ENCODE measurements around the gene PTPRD.

PTPRD gene

DNA sequence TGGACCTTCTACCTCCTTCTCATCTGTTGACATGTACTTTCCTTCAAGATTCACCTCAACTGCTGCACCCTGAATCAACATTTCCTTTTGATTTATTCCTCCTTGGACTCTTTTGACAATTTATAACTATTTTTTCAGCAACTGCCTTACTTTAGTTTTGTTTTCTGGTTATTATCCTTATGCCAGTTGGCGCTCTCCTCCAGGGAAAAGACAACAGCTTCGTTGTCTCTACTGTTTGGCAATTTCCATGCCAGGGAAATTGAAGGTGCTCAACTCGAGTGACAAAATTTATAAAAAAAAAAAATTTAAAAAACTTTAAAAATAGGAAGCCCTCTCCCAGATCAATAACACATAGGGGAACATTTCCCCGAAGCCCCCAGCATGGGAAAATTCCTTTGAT, 2264.0 kb downstream of the PTPRD start:
- Mint-ChIP-seq H3K27me3 (peaks cover 14% of the 10 kb centered on the region), H3K36me3 (no peaks in the 10 kb centered on the region), H3K4me1 (no peaks in the 10 kb centered on the region), H3K4me3 (no peak overlapping the region), H3K27ac (no peak overlapping the region), H3K9me3 (no peaks in the 10 kb centered on the region)
- no peak for ATAC-seq

GRCh38 chr9:8346296-8346695, 2266.5 kb downstream of the PTPRD start:
- no peak for ATAC-seq
- Mint-ChIP-seq H3K4me3 (no peak overlapping the region), H3K27ac (no peak overlapping the region), H3K4me1 (no peaks in the 10 kb centered on the region), H3K27me3 (peaks cover 14% of the 10 kb centered on the region), H3K9me3 (no peaks in the 10 kb centered on the region), H3K36me3 (no peaks in the 10 kb centered on the region)

DNA sequence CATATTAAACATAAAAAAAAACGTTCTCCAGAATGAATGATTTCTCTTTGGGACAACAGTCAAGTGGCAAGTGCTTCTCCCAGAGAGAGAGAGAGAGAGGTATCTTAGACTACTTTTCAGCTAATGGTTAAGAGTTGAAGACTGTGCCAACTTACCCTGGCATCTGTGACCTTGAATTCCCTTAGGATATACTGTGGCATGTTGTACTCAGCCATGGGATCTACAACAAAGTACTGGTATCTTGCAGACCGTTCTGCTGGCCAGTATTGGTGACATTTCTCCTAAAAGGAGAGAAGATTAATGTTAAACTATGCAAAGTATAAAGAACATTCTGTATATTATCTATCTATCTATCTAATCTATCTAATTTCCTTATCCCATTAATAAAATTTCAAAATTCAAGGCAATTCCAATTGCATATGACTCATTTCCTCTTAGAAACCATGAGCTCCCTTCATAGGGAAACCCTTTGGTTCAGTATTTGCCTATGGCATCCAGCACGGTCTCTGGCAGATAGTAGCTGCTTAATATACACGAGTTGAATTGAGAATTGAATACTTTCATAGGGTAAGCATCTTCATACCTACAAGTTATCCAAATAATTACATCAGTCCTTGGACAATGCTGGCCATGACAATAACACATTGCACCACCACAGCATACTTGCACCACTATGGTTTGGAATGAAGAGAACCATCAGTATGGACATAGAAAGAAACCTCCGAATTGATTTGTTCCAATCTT, 2273.9 kb downstream of the PTPRD start:
- H3K36me3 Mint-ChIP-seq: no peaks in the 10 kb centered on the region
- H3K9me3 Mint-ChIP-seq: no peaks in the 10 kb centered on the region
- no peak for ATAC-seq
- no peaks in the 10 kb centered on the region for H3K27me3 Mint-ChIP-seq
- H3K4me3 Mint-ChIP-seq: no peak overlapping the region
- H3K4me1 Mint-ChIP-seq: no peaks in the 10 kb centered on the region
- no peak overlapping the region for H3K27ac Mint-ChIP-seq

- Mint-ChIP-seq H3K27me3 (no peaks in the 10 kb centered on the region), H3K36me3 (no peaks in the 10 kb centered on the region), H3K4me1 (no peaks in the 10 kb centered on the region), H3K27ac (no peak overlapping the region), H3K4me3 (no peak overlapping the region), H3K9me3 (no peaks in the 10 kb centered on the region)
- no peak for ATAC-seq
Measured at GRCh38 chr9:8337834-8338766, 2274.7 kb downstream of the PTPRD start.

GRCh38 chr9:8332871-8333270, 2279.9 kb downstream of the PTPRD start:
- no peaks in the 10 kb centered on the region for H3K4me1 Mint-ChIP-seq
- H3K9me3 Mint-ChIP-seq: no peaks in the 10 kb centered on the region
- no peaks in the 10 kb centered on the region for H3K27me3 Mint-ChIP-seq
- H3K4me3 Mint-ChIP-seq: no peak overlapping the region
- no peak for ATAC-seq
- H3K27ac Mint-ChIP-seq: no peak overlapping the region
- no peaks in the 10 kb centered on the region for H3K36me3 Mint-ChIP-seq

GRCh38 chr9:8332331-8332650, 2280.5 kb downstream of the PTPRD start:
- no peak overlapping the region for H3K27ac Mint-ChIP-seq

GRCh38 chr9:8331507-8332330, 2281.1 kb downstream of the PTPRD start:
- Mint-ChIP-seq H3K4me1 (no peaks in the 10 kb centered on the region), H3K9me3 (no peaks in the 10 kb centered on the region), H3K27ac (no peak overlapping the region), H3K36me3 (no peaks in the 10 kb centered on the region), H3K4me3 (no peak overlapping the region), H3K27me3 (no peaks in the 10 kb centered on the region)
- no peak for ATAC-seq

More at GRCh38 chr9:8332331-8332650, 2280.5 kb downstream of the PTPRD start:
- no peaks in the 10 kb centered on the region for H3K36me3 Mint-ChIP-seq
- H3K9me3 Mint-ChIP-seq: no peaks in the 10 kb centered on the region
- H3K27me3 Mint-ChIP-seq: no peaks in the 10 kb centered on the region
- no peak overlapping the region for H3K4me3 Mint-ChIP-seq
- no peak for ATAC-seq
- H3K4me1 Mint-ChIP-seq: no peaks in the 10 kb centered on the region

DNA sequence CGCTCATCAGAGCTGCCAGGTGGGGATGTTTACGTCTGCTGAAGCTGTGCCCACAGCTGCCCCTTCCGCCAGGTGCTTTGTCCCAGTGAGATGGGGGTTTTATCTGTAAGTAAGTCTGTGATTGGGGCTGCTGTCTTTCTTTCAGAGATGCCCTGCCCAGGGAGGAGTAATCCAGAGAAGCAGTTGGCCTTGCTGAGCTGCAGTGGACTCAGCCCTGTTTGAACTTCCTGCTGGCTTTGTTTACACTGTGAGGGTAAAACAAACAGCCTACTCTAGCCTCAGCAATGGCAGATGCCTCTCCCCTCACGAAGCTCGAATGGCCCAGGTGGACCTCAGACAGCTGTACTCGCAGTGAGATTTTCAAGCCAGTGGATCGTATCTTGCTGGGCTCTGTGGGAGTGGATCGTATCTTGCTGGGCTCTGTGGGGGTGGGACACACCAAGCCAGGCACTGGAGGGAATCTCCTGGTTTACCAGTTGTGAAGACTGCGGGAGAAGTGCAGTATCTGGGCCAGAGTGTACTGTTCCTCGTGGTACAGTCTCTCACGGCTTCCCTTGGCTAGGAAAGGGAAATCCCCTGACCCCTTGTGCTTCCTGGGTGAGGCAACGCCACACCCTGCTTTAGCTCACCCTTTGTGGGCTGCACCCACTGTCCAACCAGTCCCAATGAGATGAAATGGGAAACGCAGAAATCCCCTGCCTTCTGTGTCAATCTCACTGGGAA, 2283.1 kb downstream of the PTPRD start:
- no peaks in the 10 kb centered on the region for H3K9me3 Mint-ChIP-seq
- H3K4me3 Mint-ChIP-seq: no peak overlapping the region
- H3K4me1 Mint-ChIP-seq: no peaks in the 10 kb centered on the region
- H3K36me3 Mint-ChIP-seq: no peaks in the 10 kb centered on the region
- H3K27ac Mint-ChIP-seq: no peak overlapping the region
- no peaks in the 10 kb centered on the region for H3K27me3 Mint-ChIP-seq
- ATAC-seq: no peak

DNA sequence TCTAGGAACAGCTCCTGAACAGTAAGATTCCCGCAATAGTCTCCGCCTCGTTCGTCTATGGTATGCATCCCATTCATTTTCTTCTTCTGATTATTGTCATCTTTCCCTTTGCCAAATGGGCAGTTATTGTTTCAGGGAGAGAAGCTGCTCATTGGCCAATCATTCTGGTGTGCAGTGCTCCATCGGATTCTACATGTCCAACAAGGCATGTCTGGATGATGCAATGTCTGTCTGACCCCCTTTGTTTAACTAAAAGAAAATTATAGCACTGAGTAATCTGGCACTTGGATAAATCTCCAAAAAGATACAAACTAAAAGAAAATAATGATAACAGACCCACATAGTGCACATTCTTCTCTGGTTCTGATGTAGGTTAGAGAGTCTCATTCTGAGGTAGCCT, 2297.6 kb downstream of the PTPRD start:
- ATAC-seq: no peak
- Mint-ChIP-seq H3K4me3 (no peak overlapping the region), H3K36me3 (no peaks in the 10 kb centered on the region), H3K27ac (no peak overlapping the region), H3K4me1 (no peaks in the 10 kb centered on the region), H3K27me3 (no peaks in the 10 kb centered on the region), H3K9me3 (peaks cover 1% of the 10 kb centered on the region)

DNA sequence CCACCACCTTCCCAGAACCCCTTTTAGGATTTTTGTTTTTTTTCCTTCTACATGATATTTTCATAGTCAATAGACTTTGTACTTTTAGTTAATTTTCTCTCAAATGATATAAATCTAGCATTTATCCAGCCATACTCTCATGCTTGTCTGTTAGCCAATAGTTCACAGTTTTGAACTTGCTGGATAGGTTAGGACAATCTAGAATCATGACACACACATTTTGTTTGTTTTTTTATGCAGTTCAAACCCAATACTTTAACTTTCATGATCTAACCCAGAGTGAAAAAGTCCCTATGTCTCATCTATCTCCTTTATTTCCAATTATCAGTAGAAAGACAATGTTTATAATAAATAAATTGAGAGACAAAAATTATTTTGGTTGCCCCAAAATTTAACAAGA, 2303.5 kb downstream of the PTPRD start:
- Mint-ChIP-seq H3K36me3 (no peaks in the 10 kb centered on the region), H3K9me3 (peaks cover 17% of the 10 kb centered on the region), H3K27ac (no peak overlapping the region), H3K27me3 (no peaks in the 10 kb centered on the region), H3K4me1 (no peaks in the 10 kb centered on the region), H3K4me3 (no peak overlapping the region)
- no peak for ATAC-seq

GRCh38 chr9:8304720-8305119, 2308.1 kb downstream of the PTPRD start:
- Mint-ChIP-seq H3K36me3 (no peaks in the 10 kb centered on the region), H3K4me1 (no peaks in the 10 kb centered on the region), H3K27me3 (no peaks in the 10 kb centered on the region), H3K9me3 (peaks cover 17% of the 10 kb centered on the region), H3K4me3 (no peak overlapping the region), H3K27ac (no peak overlapping the region)
- ATAC-seq: no peak

- Mint-ChIP-seq H3K4me1 (no peaks in the 10 kb centered on the region), H3K36me3 (no peaks in the 10 kb centered on the region), H3K9me3 (peaks cover 6% of the 10 kb centered on the region), H3K4me3 (no peak overlapping the region), H3K27me3 (no peaks in the 10 kb centered on the region), H3K27ac (no peak overlapping the region)
- ATAC-seq: no peak
Measured at GRCh38 chr9:8301296-8301695, 2311.5 kb downstream of the PTPRD start.

GRCh38 chr9:8297047-8297446, 2315.8 kb downstream of the PTPRD start:
- H3K4me3 Mint-ChIP-seq: no peak overlapping the region
- no peak overlapping the region for H3K27ac Mint-ChIP-seq
- no peaks in the 10 kb centered on the region for H3K9me3 Mint-ChIP-seq
- H3K27me3 Mint-ChIP-seq: no peaks in the 10 kb centered on the region
- no peaks in the 10 kb centered on the region for H3K4me1 Mint-ChIP-seq
- no peak for ATAC-seq
- H3K36me3 Mint-ChIP-seq: no peaks in the 10 kb centered on the region

GRCh38 chr9:8292657-8293056, 2320.1 kb downstream of the PTPRD start:
- no peaks in the 10 kb centered on the region for H3K4me1 Mint-ChIP-seq
- no peaks in the 10 kb centered on the region for H3K27me3 Mint-ChIP-seq
- H3K9me3 Mint-ChIP-seq: no peaks in the 10 kb centered on the region
- H3K36me3 Mint-ChIP-seq: no peaks in the 10 kb centered on the region
- no peak for ATAC-seq
- no peak overlapping the region for H3K27ac Mint-ChIP-seq
- H3K4me3 Mint-ChIP-seq: no peak overlapping the region

GRCh38 chr9:8289681-8290080, 2323.1 kb downstream of the PTPRD start:
- Mint-ChIP-seq H3K27me3 (peaks cover 11% of the 10 kb centered on the region), H3K36me3 (no peaks in the 10 kb centered on the region), H3K4me3 (no peak overlapping the region), H3K4me1 (no peaks in the 10 kb centered on the region), H3K9me3 (no peaks in the 10 kb centered on the region), H3K27ac (no peak overlapping the region)
- no peak for ATAC-seq
